Endothelial cell of umbilical vein (primary cell): ENCODE measurements around the gene NEMP2. TPM values are rescaled to one million over a fixed set of nuclear protein-coding genes. Genes with fewer than 3 reads are reported as not detected.

ENCODE experiments used
- BruUV-seq: library from RNA; stranded (reverse); fragments of 400-500 nt; replicated peaks from 2 replicates; lab custom pipeline; 2021; lab: Mats Ljungman, UMichigan
- CTCF ChIA-PET: fragments of 300-600, 350-600 bp; sonication (Branson Sonifier 250); formaldehyde crosslinking; loops from one replicate; lab custom pipeline; 2021; ENCODE audit warnings: antibody characterized with exemption, inconsistent platforms; lab: Charles Lee
- POLR2A ChIA-PET: fragments of 300-600, 350-600 bp; sonication (Branson Sonifier 250); formaldehyde crosslinking; loops from one replicate; lab custom pipeline; 2021; ENCODE audit warnings: antibody characterized with exemption, inconsistent platforms; lab: Charles Lee
- DNase-seq: peaks from one replicate; pipeline ENCODE4 v3.0.0-alpha.2; 2011; ENCODE audit warnings: low read depth, low spot score
- FAIRE-seq: peaks from 2 replicates; lab custom pipeline; 2011; peaks lifted over from hg19 to GRCh38; lab: Jason Lieb, UNC
- H2AFZ ChIP-seq: 2 replicates; pipeline ENCODE4 v1.6.0; 2012; ENCODE audit warnings: low read depth, low read length, control low read depth, inconsistent platforms
- H3K27ac ChIP-seq: 2 replicates; pipeline ENCODE4 v1.5.1; 2011; ENCODE audit warnings: low read depth, mild to moderate bottlenecking, control low read depth, low read length, moderate library complexity; ENCODE audit not compliant: insufficient read depth
- H3K27me3 ChIP-seq, 2 experiments: 2 replicates each; pipeline versions ENCODE4 v1.6.0 to v1.6.1; 2011; ENCODE audit warnings: low read length in 2 of 2, mixed read lengths in 1 of 2; ENCODE audit not compliant: control insufficient read depth in 2 of 2, insufficient read depth in 2 of 2
- H3K36me3 ChIP-seq, 2 experiments: 2 replicates in 1 of 2; 3 replicates in 1 of 2; pipeline ENCODE4 v1.5.1; 2011; ENCODE audit warnings: low read length in 2 of 2, mild to moderate bottlenecking in 1 of 2, moderate library complexity in 1 of 2; ENCODE audit not compliant: control insufficient read depth in 2 of 2, insufficient read depth in 2 of 2; ENCODE audit errors: extremely low read depth in 1 of 2
- H3K4me1 ChIP-seq: 3 replicates; pipeline ENCODE4 v1.5.1; 2011; ENCODE audit warnings: mild to moderate bottlenecking, low read length; ENCODE audit not compliant: control insufficient read depth, insufficient read depth; ENCODE audit errors: extremely low read depth
- H3K4me2 ChIP-seq: 2 replicates; pipeline ENCODE4 v1.6.1; 2011; ENCODE audit warnings: low read length, control low read depth, mixed read lengths; ENCODE audit not compliant: insufficient read depth
- H3K4me3 ChIP-seq, 3 experiments: fragments of 200-600 bp in 1 of 3; sonication (generic), shearing (Covaris generic) in 1 of 3; replicated peaks in 1 of 3; 2 replicates each; pipeline ENCODE4 v1.5.1; 2011 to 2016; ENCODE audit warnings: control low read depth in 3 of 3, low read length in 3 of 3, mild to moderate bottlenecking in 2 of 3, inconsistent platforms in 1 of 3, low read depth in 1 of 3, moderate library complexity in 1 of 3; ENCODE audit not compliant: insufficient read depth in 1 of 3
- H3K79me2 ChIP-seq: 2 replicates; pipeline ENCODE4 v1.6.0; 2012; ENCODE audit warnings: low read length, inconsistent platforms; ENCODE audit not compliant: control insufficient read depth, insufficient read depth
- H3K9ac ChIP-seq: replicated peaks from 2 replicates; pipeline ENCODE3; 2011; ENCODE audit warnings: low read length, control low read depth; ENCODE audit not compliant: insufficient read depth; ENCODE audit errors: extremely low read depth
- H3K9me1 ChIP-seq: replicated peaks from 3 replicates; pipeline ENCODE4 v1.6.0; 2011; ENCODE audit warnings: mild to moderate bottlenecking, low read length; ENCODE audit not compliant: control insufficient read depth, insufficient read depth; ENCODE audit errors: extremely low read depth
- H3K9me3 ChIP-seq: replicated peaks from 2 replicates; pipeline ENCODE4 v1.5.1; 2012; ENCODE audit warnings: low read length, inconsistent platforms; ENCODE audit not compliant: control insufficient read depth, insufficient read depth
- H4K20me1 ChIP-seq: replicated peaks from 2 replicates; pipeline ENCODE3; 2011; ENCODE audit warnings: mild to moderate bottlenecking, low read length; ENCODE audit not compliant: control insufficient read depth, insufficient read depth; ENCODE audit errors: extremely low read depth
- EZH2 ChIP-seq: IDR thresholded peaks from 2 replicates; pipeline ENCODE4 v1.6.1; 2012; ENCODE audit warnings: borderline replicate concordance, low read depth, mild to moderate bottlenecking, moderate library complexity, low read length, inconsistent platforms; ENCODE audit not compliant: severe bottlenecking
- FOS ChIP-seq: IDR thresholded peaks from 2 replicates; pipeline ENCODE4 v1.6.1; 2011; ENCODE audit warnings: mild to moderate bottlenecking, low read length, moderate library complexity, borderline replicate concordance; ENCODE audit not compliant: insufficient read depth
- GATA2 ChIP-seq: IDR thresholded peaks from 2 replicates; pipeline ENCODE4 v1.7.0; 2011; ENCODE audit warnings: low read depth, mild to moderate bottlenecking, moderate library complexity, mixed read lengths, low read length; ENCODE audit not compliant: insufficient read length, insufficient read depth
- JUN ChIP-seq: IDR thresholded peaks from 2 replicates; pipeline ENCODE4 v1.6.1; 2011; ENCODE audit warnings: borderline replicate concordance, low read depth; ENCODE audit not compliant: insufficient read length, insufficient read depth
- MYC ChIP-seq: IDR thresholded peaks from one replicate; pipeline ENCODE4 v1.6.1; 2011; ENCODE audit warnings: mild to moderate bottlenecking, low read depth, low read length
- POLR2A ChIP-seq: IDR thresholded peaks from 2 replicates; pipeline ENCODE4 v1.6.1; 2012; ENCODE audit warnings: low read depth, mild to moderate bottlenecking, control low read depth, low read length
- POLR2AphosphoS5 ChIP-seq: IDR thresholded peaks from 2 replicates; pipeline ENCODE4 v1.6.1; 2012; ENCODE audit warnings: low read depth, mild to moderate bottlenecking, control low read depth, low read length, moderate library complexity; ENCODE audit not compliant: insufficient read depth
- dilution Hi-C: fragments of 300-500 bp; cut with MboI; formaldehyde crosslinking; loops from one replicate; pipeline ENCODE4 v1.15.0; 2019; ENCODE audit warnings: low sequenced_read_pairs; ENCODE audit not compliant: extremely low pct_ligation_motif_present
- intact Hi-C: fragments of 100-400 bp; cut with micrococcal nuclease; formaldehyde crosslinking; loops from one replicate; pipeline ENCODE4 v1.10.0; 2022
- polyA plus RNA-seq, 4 experiments: library from polyadenylated mRNA; depleted of rRNA in 3 of 4; stranded (reverse) in 3 of 4; unstranded in 1 of 4; fragments of >200 nt; gene quantifications; 2 replicates each; pipeline versions ENCODE4 v1.2.1 to v1.2.3, GENCODE V29; 2011 to 2012; ENCODE audit warnings: missing spikeins in 1 of 4
- total RNA-seq: library from RNA; stranded (reverse); gene quantifications from 2 replicates; pipeline ENCODE4 v1.2.3, GENCODE V29; 2021
- TF ChIP-seq, protein P1 (sequence below), 2 donors: IDR thresholded peaks; 1 replicate in 1 of 2; 2 replicates in 1 of 2; pipeline ENCODE4 v1.5.1; 2011; ENCODE audit warnings: low read length in 2 of 2, mild to moderate bottlenecking in 2 of 2, moderate library complexity in 2 of 2, control low read depth in 1 of 2, inconsistent platforms in 1 of 2, low read depth in 1 of 2; ENCODE audit not compliant: insufficient read depth in 1 of 2; ENCODE audit errors: extremely low read depth in 1 of 2
- TF ChIP-seq, protein P2 (sequence below): IDR thresholded peaks from 2 replicates; pipeline ENCODE4 v1.6.1; 2011; ENCODE audit not compliant: insufficient read depth, insufficient read length

The NEMP2 gene
- total and polyA plus RNA-seq, 2 donors (not counting 3 experiments of a cell fraction or from before 2014, with no cell fraction given) = 3.1 to 8.4 TPM

DNA sequence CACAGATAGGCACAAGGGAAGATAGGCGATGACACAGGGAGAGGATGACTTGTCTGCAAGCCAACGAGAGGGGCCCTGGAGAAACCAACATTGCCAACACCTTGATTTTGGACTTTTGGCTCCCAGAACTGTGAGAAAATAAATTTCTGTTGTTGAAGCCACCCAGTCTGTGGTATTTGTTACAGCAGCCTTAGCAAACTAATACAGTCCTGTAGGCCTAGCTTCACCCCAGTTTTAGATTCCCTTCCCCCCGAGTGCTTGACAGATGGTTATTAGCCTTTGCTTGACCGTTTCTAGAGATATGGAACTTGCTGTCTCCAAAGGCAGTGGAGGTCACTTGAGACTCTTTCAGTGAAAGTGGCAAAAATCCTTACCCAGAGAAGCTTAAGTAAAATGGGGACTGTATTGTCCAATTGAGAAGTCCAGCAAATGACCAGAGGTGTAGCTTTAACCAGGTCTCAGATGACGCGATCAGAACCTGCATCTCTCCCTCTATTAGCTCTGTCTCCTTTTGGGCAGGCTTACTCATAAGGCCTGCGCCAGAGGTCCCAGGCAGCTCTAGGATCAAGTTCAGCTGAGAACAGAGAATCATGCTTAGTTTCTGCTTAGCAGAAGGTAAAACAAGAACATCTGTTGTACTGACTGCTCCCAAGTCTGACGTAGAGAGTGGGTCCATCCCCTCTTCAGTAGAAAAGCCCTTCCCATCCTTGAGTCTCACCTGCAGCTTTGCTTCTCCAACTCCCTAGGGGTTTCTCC is 76.0 kb downstream of the NEMP2 start:
- no peak overlapping the region for H3K27ac ChIP-seq
- H3K4me2 ChIP-seq = no peak overlapping the region
- CTCF ChIA-PET = interaction anchor here (1.0 to 2.0 kb wide), 3 partner anchors 8 to 54 kb away, joined by 3 to 8 read pairs (median 4); no protein-coding TSS in a partner anchor
- no peak overlapping the region for H3K4me3 ChIP-seq
- H3K36me3 ChIP-seq = no peaks in the 10 kb centered on the region
- H4K20me1 ChIP-seq = no peaks in the 10 kb centered on the region
- H3K27me3 ChIP-seq = no peaks in the 10 kb centered on the region
- peaks cover 2% of the 10 kb centered on the region for H3K9me1 ChIP-seq
- BruUV-seq = no TSS peak
- H3K4me1 ChIP-seq = no peaks in the 10 kb centered on the region
- dilution Hi-C loops (no loop called here), intact Hi-C loops (no loop called here)
- H3K9me3 ChIP-seq = no peaks in the 10 kb centered on the region
- no peak overlapping the region for H3K9ac ChIP-seq
- POLR2A ChIA-PET = no interaction called here
- DNase-seq (no peak), FAIRE-seq (no peak)
- TF ChIP-seq, protein P1, sequence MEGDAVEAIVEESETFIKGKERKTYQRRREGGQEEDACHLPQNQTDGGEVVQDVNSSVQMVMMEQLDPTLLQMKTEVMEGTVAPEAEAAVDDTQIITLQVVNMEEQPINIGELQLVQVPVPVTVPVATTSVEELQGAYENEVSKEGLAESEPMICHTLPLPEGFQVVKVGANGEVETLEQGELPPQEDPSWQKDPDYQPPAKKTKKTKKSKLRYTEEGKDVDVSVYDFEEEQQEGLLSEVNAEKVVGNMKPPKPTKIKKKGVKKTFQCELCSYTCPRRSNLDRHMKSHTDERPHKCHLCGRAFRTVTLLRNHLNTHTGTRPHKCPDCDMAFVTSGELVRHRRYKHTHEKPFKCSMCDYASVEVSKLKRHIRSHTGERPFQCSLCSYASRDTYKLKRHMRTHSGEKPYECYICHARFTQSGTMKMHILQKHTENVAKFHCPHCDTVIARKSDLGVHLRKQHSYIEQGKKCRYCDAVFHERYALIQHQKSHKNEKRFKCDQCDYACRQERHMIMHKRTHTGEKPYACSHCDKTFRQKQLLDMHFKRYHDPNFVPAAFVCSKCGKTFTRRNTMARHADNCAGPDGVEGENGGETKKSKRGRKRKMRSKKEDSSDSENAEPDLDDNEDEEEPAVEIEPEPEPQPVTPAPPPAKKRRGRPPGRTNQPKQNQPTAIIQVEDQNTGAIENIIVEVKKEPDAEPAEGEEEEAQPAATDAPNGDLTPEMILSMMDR (IDR thresholded peaks at IDR 0.05; ENCODE audit: extremely low read depth in 1 of 2, insufficient read depth in 1 of 2, low read depth in 1 of 2, low read length in 2 of 2) = no peak
- TF ChIP-seq, protein P2, sequence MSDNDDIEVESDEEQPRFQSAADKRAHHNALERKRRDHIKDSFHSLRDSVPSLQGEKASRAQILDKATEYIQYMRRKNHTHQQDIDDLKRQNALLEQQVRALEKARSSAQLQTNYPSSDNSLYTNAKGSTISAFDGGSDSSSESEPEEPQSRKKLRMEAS = no peak
- TF ChIP-seq MYC = no peak
- no peak for TF ChIP-seq POLR2A
- no peak for TF ChIP-seq GATA2
- TF ChIP-seq POLR2AphosphoS5 = no peak
- no peak for TF ChIP-seq JUN
- no peak for TF ChIP-seq FOS
- TF ChIP-seq EZH2 = no peak
- H3K79me2 ChIP-seq = no peaks in the 10 kb centered on the region
- H2AFZ ChIP-seq = no peak overlapping the region
